HG03457 (cell line): Measurements from ENCODE around the gene TBC1D14.

Experiments
- ATAC-seq: cut with Tn5 transposase; IDR thresholded peaks from one replicate; pipeline ENCODE4 v1.9.1; 2021; ENCODE audit warnings: moderate number of reproducible peaks; ENCODE audit not compliant: unreplicated experiment

TBC1D14 gene

GRCh38 chr4:6926681-6927478, 17.3 kb downstream of the TBC1D14 start:
- ATAC-seq = no peak

- ATAC-seq = no peak
These were observed 18.5 kb downstream of the TBC1D14 start for GRCh38 chr4:6928081-6928480.

GRCh38 chr4:6929339-6929811, 19.7 kb downstream of the TBC1D14 start:
- no peak for ATAC-seq

- ATAC-seq = no peak
These were observed 20.3 kb downstream of the TBC1D14 start for GRCh38 chr4:6929812-6930464.

GRCh38 chr4:6932475-6932874, 22.8 kb downstream of the TBC1D14 start:
- ATAC-seq = no peak

- no peak for ATAC-seq
These were observed 23.3 kb downstream of the TBC1D14 start for GRCh38 chr4:6932918-6933317.

- no peak for ATAC-seq
These were observed 24.2 kb downstream of the TBC1D14 start for GRCh38 chr4:6933691-6934430.

GRCh38 chr4:6935965-6936364, 26.3 kb downstream of the TBC1D14 start:
- no peak for ATAC-seq

GRCh38 chr4:6937201-6937600, 27.6 kb downstream of the TBC1D14 start:
- ATAC-seq = no peak

- ATAC-seq = no peak
These were observed 28.1 kb downstream of the TBC1D14 start for GRCh38 chr4:6937754-6938153.

- no peak for ATAC-seq
These were observed 28.6 kb downstream of the TBC1D14 start for GRCh38 chr4:6938237-6938636.

- ATAC-seq = no peak
These were observed 29.1 kb downstream of the TBC1D14 start for GRCh38 chr4:6938647-6939271.

- no peak for ATAC-seq
These were observed 30.4 kb downstream of the TBC1D14 start for GRCh38 chr4:6939761-6940743.

GRCh38 chr4:6940744-6941137, 31.1 kb downstream of the TBC1D14 start:
- ATAC-seq = no peak

- no peak for ATAC-seq
These were observed 32.2 kb downstream of the TBC1D14 start for GRCh38 chr4:6941796-6942195.

GRCh38 chr4:6942238-6942800, 32.7 kb downstream of the TBC1D14 start:
- peak; percentile 56 for ATAC-seq

GRCh38 chr4:6943012-6943884, 33.6 kb downstream of the TBC1D14 start:
- ATAC-seq = no peak

- ATAC-seq = no peak
These were observed 34.2 kb downstream of the TBC1D14 start for GRCh38 chr4:6943885-6944225.
